Measurements from ENCODE around the gene VTN. TPM values are rescaled to one million over a fixed set of nuclear protein-coding genes. Genes with fewer than 3 reads are reported as not detected.

The VTN gene
- total and polyA plus RNA-seq, 7 donors, result 0.16 to 1.9 (median 0.43) TPM; not detected in 1

GRCh38 chr17:28320215-28321061, 49.7 kb downstream of the VTN start:
- Histone ChIP-seq H3K27ac (no peak overlapping the region), H3K9me3 (no peaks in the 10 kb centered on the region), H3K4me3 (no peak overlapping the region), H3K27me3 (no peaks in the 10 kb centered on the region), H3K4me1 (peaks cover 0 to 22% (median 19%) of the 10 kb centered on the region in 4 donors), H3K36me3 (no peaks in the 10 kb centered on the region)
- TF ChIP-seq POLR2A (IDR thresholded peaks at IDR 0.05) (no peak), EP300 (IDR thresholded peaks at IDR 0.05) (no peak), POLR2AphosphoS5 (IDR thresholded peaks at IDR 0.05) (no peak)
- TF ChIP-seq, protein P1, sequence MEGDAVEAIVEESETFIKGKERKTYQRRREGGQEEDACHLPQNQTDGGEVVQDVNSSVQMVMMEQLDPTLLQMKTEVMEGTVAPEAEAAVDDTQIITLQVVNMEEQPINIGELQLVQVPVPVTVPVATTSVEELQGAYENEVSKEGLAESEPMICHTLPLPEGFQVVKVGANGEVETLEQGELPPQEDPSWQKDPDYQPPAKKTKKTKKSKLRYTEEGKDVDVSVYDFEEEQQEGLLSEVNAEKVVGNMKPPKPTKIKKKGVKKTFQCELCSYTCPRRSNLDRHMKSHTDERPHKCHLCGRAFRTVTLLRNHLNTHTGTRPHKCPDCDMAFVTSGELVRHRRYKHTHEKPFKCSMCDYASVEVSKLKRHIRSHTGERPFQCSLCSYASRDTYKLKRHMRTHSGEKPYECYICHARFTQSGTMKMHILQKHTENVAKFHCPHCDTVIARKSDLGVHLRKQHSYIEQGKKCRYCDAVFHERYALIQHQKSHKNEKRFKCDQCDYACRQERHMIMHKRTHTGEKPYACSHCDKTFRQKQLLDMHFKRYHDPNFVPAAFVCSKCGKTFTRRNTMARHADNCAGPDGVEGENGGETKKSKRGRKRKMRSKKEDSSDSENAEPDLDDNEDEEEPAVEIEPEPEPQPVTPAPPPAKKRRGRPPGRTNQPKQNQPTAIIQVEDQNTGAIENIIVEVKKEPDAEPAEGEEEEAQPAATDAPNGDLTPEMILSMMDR (IDR thresholded peaks at IDR 0.05), result no peak
- no peak for DNase-seq
- WGBS, 2 donors, result 45 to 72% methylated on average over 8 of the region's 8 CpGs
- intact Hi-C loops (cut with DNase I), result no loop called here

GRCh38 chr17:28319598-28319935, 50.5 kb downstream of the VTN start:
- Histone ChIP-seq H3K36me3 (no peaks in the 10 kb centered on the region), H3K27ac (peak overlapping the region; percentile 64 to 79 (median 76)), H3K9me3 (no peaks in the 10 kb centered on the region), H3K27me3 (no peaks in the 10 kb centered on the region), H3K4me1 (peaks cover 0 to 22% (median 19%) of the 10 kb centered on the region in 4 donors), H3K4me3 (peak overlapping the region; percentile 51 to 68 (median 58))
- intact Hi-C loops (cut with DNase I), result loop anchor here (2.0 to 5.0 kb wide), 2 partner anchors 15 to 277 kb away; partner anchors contain the start of genes IFT20, NLK and TNFAIP1
- TF ChIP-seq POLR2A (IDR thresholded peaks at IDR 0.05) (no peak), EP300 (IDR thresholded peaks at IDR 0.05) (no peak), POLR2AphosphoS5 (IDR thresholded peaks at IDR 0.05) (no peak)
- TF ChIP-seq, protein P1 (IDR thresholded peaks at IDR 0.05), result no peak
- WGBS, 2 donors, result 2 to 5% methylated on average over 7 of the region's 7 CpGs
- DNase-seq, result no peak

DNA sequence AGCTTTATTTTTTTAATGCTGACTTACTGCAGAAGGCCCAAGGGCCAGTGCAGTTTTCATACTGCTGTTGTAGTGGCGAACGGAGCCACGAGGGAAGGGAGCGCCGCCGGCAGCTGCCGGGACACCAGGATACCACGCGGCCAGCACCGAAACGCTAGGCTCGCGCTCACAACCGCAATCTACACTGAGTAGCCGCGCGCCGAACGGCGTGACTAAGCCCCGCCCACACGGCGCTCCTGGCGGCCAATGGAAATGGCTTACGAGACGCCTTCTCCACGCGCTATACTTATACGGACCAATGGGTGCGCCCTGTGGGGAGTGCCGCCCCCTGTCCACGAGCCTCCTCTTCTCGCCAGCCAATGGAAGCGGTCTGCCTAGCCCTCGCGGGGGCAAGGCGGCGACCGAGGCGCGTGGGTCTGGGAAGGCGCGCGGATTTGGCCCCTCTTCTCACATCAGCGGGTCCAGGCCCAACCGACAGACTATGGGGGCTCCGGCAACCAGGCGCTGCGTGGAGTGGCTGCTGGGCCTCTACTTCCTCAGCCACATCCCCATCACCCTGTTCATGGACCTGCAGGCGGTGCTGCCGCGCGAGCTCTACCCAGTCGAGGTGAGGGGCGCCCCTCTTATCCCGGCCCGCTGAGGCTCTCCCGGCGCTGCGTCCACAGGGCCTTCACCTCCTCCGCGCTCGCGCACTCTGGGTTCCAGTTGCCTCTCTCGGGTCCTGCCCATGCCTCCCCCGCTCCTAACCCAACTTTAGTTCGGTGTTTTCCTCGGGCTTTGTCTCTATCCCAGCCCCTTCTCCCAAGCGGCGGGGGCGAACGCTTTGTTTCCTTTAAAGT, 51.1 kb downstream of the VTN start, which contains the start of gene TMEM97:
Gene TMEM97 (plus strand): TSS at position 442 of the 839 bp plus-strand sequence. CDS start 40 bp downstream, at position 482.
- no peaks in the 10 kb centered on the region for H3K36me3 ChIP-seq
- intact Hi-C loops (cut with DNase I), result loop anchor here (2.0 to 5.0 kb wide), 2 partner anchors 16 to 277 kb away; partner anchors contain the start of genes IFT20, NLK and TNFAIP1
- peaks cover 0 to 22% (median 19%) of the 10 kb centered on the region in 4 donors for H3K4me1 ChIP-seq
- H3K4me3 ChIP-seq, result peak within 1 kb of the TSS; percentile 51 to 68 (median 58)
- H3K9me3 ChIP-seq, result no peaks in the 10 kb centered on the region
- no peak for TF ChIP-seq EP300 (IDR thresholded peaks at IDR 0.05)
- TF ChIP-seq, protein P1 (IDR thresholded peaks at IDR 0.05), result no peak
- peak in 2 of 4 donors; percentile 46 to 71 for TF ChIP-seq POLR2AphosphoS5 (IDR thresholded peaks at IDR 0.05)
- no peak for TF ChIP-seq POLR2A (IDR thresholded peaks at IDR 0.05)
- DNase-seq, result peak; percentile 98
- 0% methylated on average over 72 of the region's 72 CpGs for WGBS, 2 donors
- no peaks in the 10 kb centered on the region for H3K27me3 ChIP-seq
- H3K27ac ChIP-seq, result peak within 1 kb of the TSS; percentile 64 to 79 (median 76)

DNA sequence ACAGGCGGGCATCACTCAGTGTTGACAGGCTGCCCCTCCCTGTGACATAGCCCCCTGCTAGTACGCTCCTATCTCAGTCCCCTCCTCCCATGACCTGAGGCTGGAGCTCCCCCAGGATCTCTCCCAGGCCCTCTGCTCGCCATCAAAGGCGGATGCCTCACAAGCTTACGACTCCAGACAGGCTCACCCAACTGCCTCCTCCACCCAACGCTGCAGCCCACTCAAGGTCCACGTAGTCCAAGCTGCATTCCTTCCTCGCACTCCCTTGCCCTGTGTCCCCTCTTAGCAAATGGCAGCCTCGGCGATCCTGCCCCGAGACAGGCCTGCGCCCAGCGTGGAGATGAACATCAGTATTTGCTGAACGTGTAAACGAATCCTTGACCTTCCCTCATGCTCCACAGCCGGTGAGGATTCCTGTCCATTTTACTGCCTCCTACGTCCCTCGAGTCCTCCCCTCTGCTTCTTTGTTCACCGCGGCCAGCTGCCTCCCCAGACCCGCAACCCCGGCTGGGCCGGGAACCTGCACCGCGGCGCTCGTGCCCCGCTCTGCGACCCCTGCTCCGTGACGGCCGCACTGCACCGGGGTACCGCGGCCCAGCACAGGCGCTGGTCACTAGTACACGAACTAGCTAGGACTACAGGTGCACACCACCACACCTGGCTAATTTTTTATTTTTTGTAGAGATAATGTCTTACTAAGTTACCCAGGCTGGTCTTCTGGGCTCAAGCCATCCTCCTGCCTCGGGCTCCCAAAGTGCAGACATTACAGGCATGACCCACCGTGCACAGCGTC, 51.9 kb downstream of the VTN start:
- Histone ChIP-seq H3K27ac (peak overlapping the region in 3 of 4 donors; percentile 74 to 79 (median 78)), H3K36me3 (no peaks in the 10 kb centered on the region), H3K27me3 (no peaks in the 10 kb centered on the region), H3K4me3 (peak overlapping the region; percentile 37 to 68 (median 56)), H3K9me3 (no peaks in the 10 kb centered on the region), H3K4me1 (peaks cover 0 to 22% (median 19%) of the 10 kb centered on the region in 4 donors)
- DNase-seq, result no peak
- intact Hi-C loops (cut with DNase I), result loop anchor here (2.0 to 5.0 kb wide), 2 partner anchors 17 to 276 kb away; partner anchors contain the start of genes IFT20, NLK and TNFAIP1
- 15 to 17% methylated on average over 40 of the region's 40 CpGs for WGBS, 2 donors
- TF ChIP-seq EP300 (IDR thresholded peaks at IDR 0.05) (no peak), POLR2A (IDR thresholded peaks at IDR 0.05) (no peak), POLR2AphosphoS5 (IDR thresholded peaks at IDR 0.05) (no peak)
- TF ChIP-seq, protein P1 (IDR thresholded peaks at IDR 0.05), result no peak
